IMR-90 (cell line): Measurements from ENCODE around the gene DRC7. TPM values are rescaled to one million over a fixed set of nuclear protein-coding genes. Genes with fewer than 3 reads are reported as not detected.

Experiments used
- ATAC-seq: fragments of 200-7000 bp; cut with Tn5 transposase; 2 replicates; pipeline ENCODE4 v1.9.1; 2020; ENCODE audit warnings: low read depth, mild to moderate bottlenecking, moderate library complexity
- BruUV-seq: library from RNA; stranded (reverse); fragments of 400-500 nt; replicated peaks from 2 replicates; lab custom pipeline; 2021; lab: Mats Ljungman, UMichigan
- CTCF ChIA-PET: fragments of 300-600 bp; formaldehyde crosslinking; extraction: SDS; loops from one replicate; lab custom pipeline; 2021; ENCODE audit warnings: antibody characterized with exemption; lab: Yijun Ruan, JAX
- POLR2A ChIA-PET: fragments of 300-600 bp; sonication (Branson Sonifier 250); formaldehyde crosslinking; loops from one replicate; lab custom pipeline; 2022; ENCODE audit warnings: antibody characterized with exemption; ENCODE audit not compliant: unreplicated experiment; lab: Charles Lee
- DNase-seq: peaks from one replicate; pipeline ENCODE4 v3.0.0; 2013
- H2AFZ ChIP-seq: replicated peaks from 2 replicates; pipeline ENCODE3; 2013; ENCODE audit warnings: low read length, mild to moderate bottlenecking; ENCODE audit not compliant: poor library complexity
- H2AK5ac ChIP-seq: 2 replicates; pipeline ENCODE4 v1.6.1; 2013; ENCODE audit warnings: low read depth, low read length, inconsistent platforms
- H2AK9ac ChIP-seq: replicated peaks from 2 replicates; pipeline ENCODE3; 2013; ENCODE audit warnings: mild to moderate bottlenecking, low read depth, low read length, moderate library complexity; ENCODE audit not compliant: poor library complexity
- H2BK120ac ChIP-seq: 2 replicates; pipeline ENCODE4 v1.6.1; 2013; ENCODE audit warnings: low read depth, low read length, inconsistent platforms
- H2BK15ac ChIP-seq: 3 replicates; pipeline ENCODE4 v1.6.1; 2013; ENCODE audit warnings: low read depth, low read length, inconsistent platforms
- H2BK20ac ChIP-seq: 2 replicates; pipeline ENCODE4 v1.6.1; 2013; ENCODE audit warnings: low read depth, mild to moderate bottlenecking, inconsistent platforms, low read length, moderate library complexity
- H2BK5ac ChIP-seq: 2 replicates; pipeline ENCODE4 v1.6.1; 2013; ENCODE audit warnings: mild to moderate bottlenecking, low read depth, low read length, inconsistent platforms; ENCODE audit not compliant: poor library complexity, severe bottlenecking
- H3K14ac ChIP-seq: replicated peaks from 2 replicates; pipeline ENCODE4 v1.6.1; 2013; ENCODE audit warnings: low read depth, low read length, inconsistent platforms
- H3K18ac ChIP-seq: 2 replicates; pipeline ENCODE4 v1.6.1; 2013; ENCODE audit warnings: low read depth, low read length, control low read depth
- H3K23ac ChIP-seq: 2 replicates; pipeline ENCODE4 v1.6.1; 2013; ENCODE audit warnings: low read depth, low read length, inconsistent platforms
- H3K27ac ChIP-seq: 2 replicates; pipeline ENCODE4 v1.5.1; 2013; ENCODE audit warnings: mild to moderate bottlenecking, control low read depth, low read length; ENCODE audit not compliant: insufficient read depth
- H3K27me3 ChIP-seq: 2 replicates; pipeline ENCODE4 v1.6.1; 2013; ENCODE audit warnings: low read length; ENCODE audit not compliant: control insufficient read depth, insufficient read depth
- H3K36me3 ChIP-seq: 2 replicates; pipeline ENCODE4 v1.6.1; 2013; ENCODE audit warnings: low read length, mixed read lengths; ENCODE audit not compliant: control insufficient read depth, insufficient read depth
- H3K4ac ChIP-seq: 2 replicates; pipeline ENCODE4 v1.6.1; 2013; ENCODE audit warnings: low read depth, low read length, inconsistent platforms
- H3K4me1 ChIP-seq: 2 replicates; pipeline ENCODE4 v1.6.1; 2013; ENCODE audit warnings: low read length, mixed read lengths; ENCODE audit not compliant: control insufficient read depth, insufficient read depth
- H3K4me2 ChIP-seq: 2 replicates; pipeline ENCODE4 v1.6.1; 2013; ENCODE audit warnings: low read depth, mild to moderate bottlenecking, control low read depth, low read length, moderate library complexity
- H3K4me3 ChIP-seq: 2 replicates; pipeline ENCODE4 v1.5.1; 2013; ENCODE audit warnings: low read depth, mild to moderate bottlenecking, control low read depth, low read length, moderate library complexity; ENCODE audit not compliant: insufficient read depth
- H3K56ac ChIP-seq: 2 replicates; pipeline ENCODE4 v1.6.1; 2013; ENCODE audit warnings: low read length, inconsistent platforms; ENCODE audit not compliant: insufficient read depth; ENCODE audit errors: extremely low read depth
- H3K79me1 ChIP-seq, 2 experiments: 2 replicates each; pipeline ENCODE4 v1.6.1; 2013; ENCODE audit warnings: low read length in 2 of 2, inconsistent platforms in 1 of 2, low read depth in 1 of 2
- H3K9ac ChIP-seq: 2 replicates; pipeline ENCODE4 v1.6.1; 2013; ENCODE audit warnings: low read depth, low read length, control low read depth
- H3K9me1 ChIP-seq: 2 replicates; pipeline ENCODE4 v1.6.1; 2013; ENCODE audit warnings: low read length, inconsistent platforms; ENCODE audit not compliant: insufficient read depth
- H3K9me3 ChIP-seq: 2 replicates; pipeline ENCODE4 v1.6.1; 2013; ENCODE audit warnings: low read length; ENCODE audit not compliant: control insufficient read depth, insufficient read depth
- H4K20me1 ChIP-seq: 2 replicates; pipeline ENCODE4 v1.6.1; 2013; ENCODE audit warnings: low read length, inconsistent platforms; ENCODE audit not compliant: insufficient read depth
- H4K5ac ChIP-seq: 2 replicates; pipeline ENCODE4 v1.6.1; 2013; ENCODE audit warnings: mild to moderate bottlenecking, low read depth, low read length, control low read depth
- H4K8ac ChIP-seq, 2 experiments: 2 replicates each; pipeline ENCODE4 v1.6.1; 2013; ENCODE audit warnings: low read depth in 2 of 2, low read length in 2 of 2, control low read depth in 1 of 2, inconsistent platforms in 1 of 2
- H4K91ac ChIP-seq: 2 replicates; pipeline ENCODE4 v1.6.1; 2013; ENCODE audit warnings: low read depth, low read length, inconsistent platforms; ENCODE audit not compliant: insufficient read depth
- CHD1 ChIP-seq: IDR thresholded peaks from 2 replicates; pipeline ENCODE4 v1.6.1; 2012; ENCODE audit warnings: low read depth, low read length, improper control_type of control experiment
- FOS ChIP-seq: fragments of 150-350 bp; IDR thresholded peaks from 2 replicates; pipeline ENCODE4 v1.6.1; 2016; ENCODE audit warnings: low read depth, low read length
- MAZ ChIP-seq: IDR thresholded peaks from 2 replicates; pipeline ENCODE4 v1.6.1; 2012; ENCODE audit warnings: low read depth, mild to moderate bottlenecking, low read length, improper control_type of control experiment, moderate library complexity, borderline replicate concordance
- MXI1 ChIP-seq: IDR thresholded peaks from 2 replicates; pipeline ENCODE4 v1.6.1; 2012; ENCODE audit warnings: low read depth, mild to moderate bottlenecking, low read length, moderate library complexity, borderline replicate concordance
- NFE2L2 ChIP-seq: fragments of 150-350 bp; IDR thresholded peaks from 2 replicates; pipeline ENCODE4 v1.6.1; 2016; ENCODE audit warnings: low read depth, mild to moderate bottlenecking, low read length
- POLR2A ChIP-seq: IDR thresholded peaks from 2 replicates; pipeline ENCODE4 v1.6.1; 2012; ENCODE audit warnings: mild to moderate bottlenecking, low read depth, low read length
- RCOR1 ChIP-seq: IDR thresholded peaks from 2 replicates; pipeline ENCODE4 v1.6.1; 2012; ENCODE audit warnings: mild to moderate bottlenecking, low read length, improper control_type of control experiment; ENCODE audit not compliant: insufficient replicate concordance
- RFX5 ChIP-seq: IDR thresholded peaks from 2 replicates; pipeline ENCODE4 v1.8.0; 2012; ENCODE audit warnings: low read depth, mild to moderate bottlenecking, low read length, moderate library complexity
- SMC3 ChIP-seq: fragments of 150-350 bp; IDR thresholded peaks from 2 replicates; pipeline ENCODE4 v1.6.1; 2016; ENCODE audit warnings: low read depth, mild to moderate bottlenecking, antibody characterized with exemption, low read length, moderate library complexity
- USF2 ChIP-seq: fragments of 150-350 bp; IDR thresholded peaks from 2 replicates; pipeline ENCODE4 v1.6.1; 2017; ENCODE audit warnings: mild to moderate bottlenecking, antibody characterized with exemption, low read length, low read depth
- WGBS, 2 experiments: methylation state at CpG; one replicate each; pipeline versions ENCODE4 v1.1.5 to v1.1.7; 2013; ENCODE audit warnings: missing lambda C conversion rate in 2 of 2; ENCODE audit not compliant: insufficient read length in 1 of 2; ENCODE audit errors: extremely low coverage in 2 of 2; 5-methylcytosine and 5-hydroxymethylcytosine counted together
- dilution Hi-C: fragments of 300-500 bp; cut with HindIII; formaldehyde crosslinking; loops from one replicate; pipeline ENCODE4 v1.14.3; 2018; ENCODE audit warnings: low sequenced_read_pairs; ENCODE audit not compliant: unreplicated experiment
- in situ Hi-C: fragments of 300-500 bp; cut with MboI; formaldehyde crosslinking; loops from 3 replicates; pipeline ENCODE4 v1.14.3; 2019; ENCODE audit warnings: low sequenced_read_pairs, inconsistent platforms, mixed read lengths
- intact Hi-C: fragments of 100-400 bp; cut with micrococcal nuclease; formaldehyde crosslinking; loops from 2 replicates; pipeline ENCODE4 v1.10.0; 2022
- polyA plus RNA-seq, 3 experiments: library from polyadenylated mRNA; depleted of rRNA; stranded (reverse); fragments of >200 nt; gene quantifications; 2 replicates each; pipeline ENCODE4 v1.2.3, GENCODE V29; 2012; ENCODE audit warnings: low replicate concordance in 1 of 3
- total RNA-seq: library from RNA; depleted of rRNA; stranded (reverse); fragments of >200 nt; gene quantifications from 2 replicates; pipeline ENCODE4 v1.2.3, GENCODE V29; 2012

Gene DRC7
- total and polyA plus RNA-seq, 2 of the 4 experiments (the other 2 are of a cell fraction), result not detected

DNA sequence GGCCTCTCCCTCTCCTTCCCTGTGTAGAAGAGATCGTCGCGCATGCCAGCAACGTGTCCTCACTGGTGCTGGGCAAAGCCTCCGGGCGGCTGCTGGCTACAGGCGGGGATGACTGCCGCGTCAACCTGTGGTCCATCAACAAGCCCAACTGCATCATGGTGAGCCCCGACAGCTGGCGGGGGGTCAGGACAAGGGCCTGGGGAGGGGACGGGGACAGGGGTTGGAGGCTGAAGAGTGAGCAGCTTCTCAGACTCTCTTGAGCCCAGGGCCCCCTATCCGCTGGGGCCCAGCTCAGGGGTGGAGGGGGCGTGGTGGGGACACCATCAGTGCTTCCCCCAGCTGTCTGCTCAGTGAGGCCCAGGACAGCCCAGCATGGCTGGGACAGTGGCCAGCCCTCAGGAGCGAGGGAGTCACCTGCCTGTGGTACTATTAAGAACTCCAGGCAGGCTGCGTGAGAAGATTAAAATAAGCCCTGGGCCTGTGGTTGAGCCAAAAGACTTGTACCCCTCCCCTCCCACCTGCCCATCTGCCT is 47.1 kb downstream of the DRC7 start:
- intact Hi-C loops (no loop called here), dilution Hi-C loops (no loop called here), in situ Hi-C loops (no loop called here)
- H3K4me3 ChIP-seq, result no peak overlapping the region
- H2BK5ac ChIP-seq, result no peak overlapping the region
- H3K4me2 ChIP-seq, result no peak overlapping the region
- H4K8ac ChIP-seq, result no peak overlapping the region
- H4K5ac ChIP-seq, result no peak overlapping the region
- no peak overlapping the region for H3K14ac ChIP-seq
- H3K79me1 ChIP-seq, result peaks cover 0 to 9% of the 10 kb centered on the region in 2 experiments; a peak in 1 of 4 replicates
- H2AK9ac ChIP-seq, result no peak overlapping the region
- H3K23ac ChIP-seq, result no peak overlapping the region
- POLR2A ChIA-PET, result interaction anchor here (0.6 kb wide), 1 partner anchor 618 kb away, joined by 3 read pairs; no protein-coding TSS in a partner anchor
- CTCF ChIA-PET, result no interaction called here
- no peak overlapping the region for H3K4ac ChIP-seq
- peaks cover 3% of the 10 kb centered on the region; the same call in 1 of the 2 replicates for H3K9me1 ChIP-seq
- H2BK20ac ChIP-seq, result no peak overlapping the region
- no peak overlapping the region for H3K27ac ChIP-seq
- no peak for DNase-seq
- H2AK5ac ChIP-seq, result no peak overlapping the region
- H3K27me3 ChIP-seq, result no peaks in the 10 kb centered on the region
- 78% methylated on average over 4 of the region's 16 CpGs; no CpG with 5 or more reads in 1 of the 2 experiments for WGBS, 2 experiments
- no peaks in the 10 kb centered on the region for H4K20me1 ChIP-seq
- H3K56ac ChIP-seq, result no peak overlapping the region
- H2BK15ac ChIP-seq, result no peak overlapping the region
- H3K9ac ChIP-seq, result no peak overlapping the region
- no peak overlapping the region for H3K18ac ChIP-seq
- H2BK120ac ChIP-seq, result no peak overlapping the region
- ATAC-seq, result no peak
- H3K9me3 ChIP-seq, result no peaks in the 10 kb centered on the region
- no peak for TF ChIP-seq MXI1
- no peak for TF ChIP-seq NFE2L2
- no peak for TF ChIP-seq POLR2A
- no peak for TF ChIP-seq RCOR1
- TF ChIP-seq MAZ, result no peak
- no peak for TF ChIP-seq FOS
- no peak for TF ChIP-seq RFX5
- TF ChIP-seq USF2, result no peak
- TF ChIP-seq CHD1, result no peak
- TF ChIP-seq SMC3, result no peak
- BruUV-seq, result no TSS peak
- H2AFZ ChIP-seq, result no peak overlapping the region
- peaks cover 8% of the 10 kb centered on the region for H3K4me1 ChIP-seq
- peaks cover 5% of the 10 kb centered on the region for H3K36me3 ChIP-seq
- no peak overlapping the region for H4K91ac ChIP-seq
